WTC11 (cell line): ENCODE results near the gene TSPAN17. TPM values are rescaled to one million over a fixed set of nuclear protein-coding genes. Genes with fewer than 3 reads are reported as not detected.

Experiments
- ATAC-seq: fragments of 200-7000 bp; cut with Tn5 transposase; 2 replicates; pipeline ENCODE4 v1.10.0; 2021; ENCODE audit warnings: mild to moderate bottlenecking, moderate library complexity
- CTCF ChIA-PET: fragments of 300-600 bp; sonication (Branson Sonifier 250); formaldehyde crosslinking; loops from one replicate; lab custom pipeline; 2021; ENCODE audit warnings: antibody characterized with exemption; lab: Charles Lee
- POLR2A ChIA-PET: fragments of 350-600 bp; sonication (Branson Sonifier 250); formaldehyde crosslinking; loops from one replicate; lab custom pipeline; 2021; ENCODE audit warnings: antibody characterized with exemption; lab: Charles Lee
- DNase-seq: peaks from one replicate; pipeline ENCODE4 v3.0.0; 2021; ENCODE audit warnings: low spot score
- H3K27ac Mint-ChIP-seq: 2 replicates; pipeline ENCODE4 v1.8.0; 2021; ENCODE audit warnings: mixed read lengths
- H3K27me3 Mint-ChIP-seq: 2 replicates; pipeline ENCODE4 v1.8.0; 2021; ENCODE audit warnings: low read depth, mild to moderate bottlenecking, moderate library complexity, mixed read lengths
- H3K36me3 Mint-ChIP-seq: 2 replicates; pipeline ENCODE4 v1.8.0; 2021; ENCODE audit warnings: mixed read lengths
- H3K4me1 Mint-ChIP-seq: 2 replicates; pipeline ENCODE4 v1.8.0; 2022; ENCODE audit warnings: mixed read lengths
- H3K4me3 Mint-ChIP-seq: 2 replicates; pipeline ENCODE4 v1.8.0; 2021; ENCODE audit warnings: mild to moderate bottlenecking, moderate library complexity, mixed read lengths
- H3K9me3 Mint-ChIP-seq: 2 replicates; pipeline ENCODE4 v1.8.0; 2021; ENCODE audit warnings: mixed read lengths
- ATF1 ChIP-seq: sonication (generic); formaldehyde crosslinking; IDR thresholded peaks from 2 replicates; pipeline ENCODE4 v1.8.1; 2023; ENCODE audit warnings: mild to moderate bottlenecking, moderate library complexity, missing genetic modification reagents
- FOXK1 ChIP-seq: sonication (generic); formaldehyde crosslinking; IDR thresholded peaks from 2 replicates; pipeline ENCODE4 v1.8.0; 2022; ENCODE audit warnings: mild to moderate bottlenecking, moderate library complexity, missing genetic modification reagents
- GABPB1 ChIP-seq: sonication (generic); formaldehyde crosslinking; IDR thresholded peaks from 2 replicates; pipeline ENCODE4 v1.8.1; 2023; ENCODE audit warnings: mild to moderate bottlenecking, missing genetic modification reagents
- GRHL2 ChIP-seq: fragments of 250-450 bp; sonication (Bioruptor Pico); IDR thresholded peaks from 2 replicates; pipeline ENCODE4 v1.8.0; 2022; ENCODE audit warnings: mild to moderate bottlenecking, moderate library complexity; ENCODE audit not compliant: insufficient replicate concordance, severe bottlenecking
- MYBL2 ChIP-seq: sonication (generic); formaldehyde crosslinking; IDR thresholded peaks from 2 replicates; pipeline ENCODE4 v1.8.1; 2023; ENCODE audit warnings: mild to moderate bottlenecking, moderate library complexity, missing genetic modification reagents
- NFYB ChIP-seq: sonication (generic); formaldehyde crosslinking; conservative IDR thresholded peaks from 2 replicates; pipeline ENCODE4 v1.8.0; 2022; ENCODE audit warnings: low read depth, missing genetic modification reagents
- NR1H2 ChIP-seq: sonication (generic); formaldehyde crosslinking; IDR thresholded peaks from 2 replicates; pipeline ENCODE4 v1.9.0; 2021; ENCODE audit warnings: mild to moderate bottlenecking, moderate library complexity, missing genetic modification reagents
- SOX15 ChIP-seq: fragments of 250-450 bp; sonication (Bioruptor Pico); IDR thresholded peaks from 2 replicates; pipeline ENCODE4 v1.9.0; 2021; ENCODE audit warnings: mild to moderate bottlenecking
- SP1 ChIP-seq: sonication (generic); formaldehyde crosslinking; conservative IDR thresholded peaks from 2 replicates; pipeline ENCODE4 v1.8.1; 2022; ENCODE audit warnings: missing genetic modification reagents
- TEAD1 ChIP-seq: sonication (generic); formaldehyde crosslinking; IDR thresholded peaks from 2 replicates; pipeline ENCODE4 v1.8.0; 2022; ENCODE audit warnings: mild to moderate bottlenecking, missing genetic modification reagents
- TEAD4 ChIP-seq: sonication (generic); formaldehyde crosslinking; IDR thresholded peaks from 2 replicates; pipeline ENCODE4 v1.8.0; 2022; ENCODE audit warnings: mild to moderate bottlenecking, missing genetic modification reagents
- ZNF396 ChIP-seq: fragments of 250-450 bp; sonication (Bioruptor Pico); IDR thresholded peaks from 2 replicates; pipeline ENCODE4 v1.8.0; 2021; ENCODE audit warnings: mild to moderate bottlenecking, moderate library complexity, borderline replicate concordance
- ZNF671 ChIP-seq: fragments of 250-450 bp; sonication (Bioruptor Pico); IDR thresholded peaks from 2 replicates; pipeline ENCODE4 v1.8.0; 2021; ENCODE audit warnings: mild to moderate bottlenecking
- total RNA-seq: library from RNA; stranded (reverse); gene quantifications from 3 replicates; pipeline ENCODE4 v1.2.3, GENCODE V29; 2021
- TF ChIP-seq, protein P1 (sequence below): sonication (generic); formaldehyde crosslinking; IDR thresholded peaks from 2 replicates; pipeline ENCODE4 v1.8.1; 2023; ENCODE audit warnings: mild to moderate bottlenecking, missing genetic modification reagents
- TF ChIP-seq, protein P2 (sequence below): sonication (generic); formaldehyde crosslinking; conservative IDR thresholded peaks from 2 replicates; pipeline ENCODE4 v1.8.1; 2022; ENCODE audit warnings: mild to moderate bottlenecking, missing genetic modification reagents
- TF ChIP-seq, protein P3 (sequence below): fragments of 250-450 bp; sonication (Bioruptor Pico); IDR thresholded peaks from 2 replicates; pipeline ENCODE4 v1.9.0; 2021; ENCODE audit warnings: mild to moderate bottlenecking
- TF ChIP-seq, protein P4 (sequence below): sonication (generic); formaldehyde crosslinking; IDR thresholded peaks from 2 replicates; pipeline ENCODE4 v1.8.1; 2023; ENCODE audit warnings: mild to moderate bottlenecking, missing genetic modification reagents, moderate library complexity
- TF ChIP-seq, protein P5 (sequence below): sonication (generic); formaldehyde crosslinking; IDR thresholded peaks from 2 replicates; pipeline ENCODE4 v1.8.1; 2022; ENCODE audit warnings: low read depth, missing genetic modification reagents, borderline replicate concordance
- TF ChIP-seq, protein P6 (sequence below): sonication (generic); formaldehyde crosslinking; IDR thresholded peaks from 2 replicates; pipeline ENCODE4 v1.8.0; 2023; ENCODE audit warnings: missing genetic modification reagents
- TF ChIP-seq, protein P7 (sequence below): fragments of 250-450 bp; sonication (Bioruptor Pico); IDR thresholded peaks from 2 replicates; pipeline ENCODE4 v1.9.0; 2021; ENCODE audit warnings: moderate library complexity, mild to moderate bottlenecking, inconsistent platforms, borderline replicate concordance
- TF ChIP-seq, protein P8 (sequence below): sonication (generic); formaldehyde crosslinking; IDR thresholded peaks from 2 replicates; pipeline ENCODE4 v1.8.0; 2023; ENCODE audit warnings: missing genetic modification reagents, mild to moderate bottlenecking, borderline replicate concordance
- TF ChIP-seq, protein P9 (sequence below): sonication (generic); formaldehyde crosslinking; IDR thresholded peaks from 2 replicates; pipeline ENCODE4 v1.8.1; 2023; ENCODE audit warnings: mild to moderate bottlenecking, missing genetic modification reagents, moderate library complexity

The TSPAN17 gene
- total RNA-seq, 1 experiment from 2014 or later, result 47.8 TPM

DNA sequence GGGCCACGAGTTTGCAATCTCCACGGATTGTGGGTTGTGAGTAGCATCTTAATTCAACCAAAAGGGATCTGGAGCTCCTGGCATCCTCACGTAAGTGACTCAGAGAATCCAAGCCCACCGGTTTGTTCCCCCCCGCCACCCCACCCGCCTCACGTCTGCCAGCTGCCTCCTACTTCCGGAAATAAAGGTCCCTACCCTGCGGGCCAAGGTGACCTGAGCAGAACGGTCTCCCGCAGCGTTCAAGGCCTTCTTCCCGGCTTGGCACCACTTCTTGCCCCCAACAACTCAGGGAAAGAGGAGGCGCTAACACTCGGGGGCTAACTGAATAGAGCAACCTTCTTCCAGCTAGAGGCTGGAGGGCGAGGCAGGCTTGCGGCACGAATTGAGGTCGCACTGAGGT lies 28.5 kb upstream of the TSPAN17 start:
- ATAC-seq (no peak), DNase-seq (no peak)
- TF ChIP-seq GABPB1 (CRISPR knock-in tag) (no peak), GRHL2 (CRISPR knock-in tag) (no peak), SOX15 (CRISPR knock-in tag) (no peak), FOXK1 (no peak), TEAD1 (CRISPR knock-in tag) (no peak), ATF1 (CRISPR knock-in tag) (no peak), ZNF671 (CRISPR knock-in tag) (no peak), NFYB (CRISPR knock-in tag) (no peak), MYBL2 (CRISPR knock-in tag) (no peak)
- TF ChIP-seq, protein P1, sequence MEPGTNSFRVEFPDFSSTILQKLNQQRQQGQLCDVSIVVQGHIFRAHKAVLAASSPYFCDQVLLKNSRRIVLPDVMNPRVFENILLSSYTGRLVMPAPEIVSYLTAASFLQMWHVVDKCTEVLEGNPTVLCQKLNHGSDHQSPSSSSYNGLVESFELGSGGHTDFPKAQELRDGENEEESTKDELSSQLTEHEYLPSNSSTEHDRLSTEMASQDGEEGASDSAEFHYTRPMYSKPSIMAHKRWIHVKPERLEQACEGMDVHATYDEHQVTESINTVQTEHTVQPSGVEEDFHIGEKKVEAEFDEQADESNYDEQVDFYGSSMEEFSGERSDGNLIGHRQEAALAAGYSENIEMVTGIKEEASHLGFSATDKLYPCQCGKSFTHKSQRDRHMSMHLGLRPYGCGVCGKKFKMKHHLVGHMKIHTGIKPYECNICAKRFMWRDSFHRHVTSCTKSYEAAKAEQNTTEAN (CRISPR knock-in tag), result no peak
- TF ChIP-seq, protein P2, sequence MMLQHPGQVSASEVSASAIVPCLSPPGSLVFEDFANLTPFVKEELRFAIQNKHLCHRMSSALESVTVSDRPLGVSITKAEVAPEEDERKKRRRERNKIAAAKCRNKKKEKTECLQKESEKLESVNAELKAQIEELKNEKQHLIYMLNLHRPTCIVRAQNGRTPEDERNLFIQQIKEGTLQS (CRISPR knock-in tag), result no peak
- TF ChIP-seq, protein P3, sequence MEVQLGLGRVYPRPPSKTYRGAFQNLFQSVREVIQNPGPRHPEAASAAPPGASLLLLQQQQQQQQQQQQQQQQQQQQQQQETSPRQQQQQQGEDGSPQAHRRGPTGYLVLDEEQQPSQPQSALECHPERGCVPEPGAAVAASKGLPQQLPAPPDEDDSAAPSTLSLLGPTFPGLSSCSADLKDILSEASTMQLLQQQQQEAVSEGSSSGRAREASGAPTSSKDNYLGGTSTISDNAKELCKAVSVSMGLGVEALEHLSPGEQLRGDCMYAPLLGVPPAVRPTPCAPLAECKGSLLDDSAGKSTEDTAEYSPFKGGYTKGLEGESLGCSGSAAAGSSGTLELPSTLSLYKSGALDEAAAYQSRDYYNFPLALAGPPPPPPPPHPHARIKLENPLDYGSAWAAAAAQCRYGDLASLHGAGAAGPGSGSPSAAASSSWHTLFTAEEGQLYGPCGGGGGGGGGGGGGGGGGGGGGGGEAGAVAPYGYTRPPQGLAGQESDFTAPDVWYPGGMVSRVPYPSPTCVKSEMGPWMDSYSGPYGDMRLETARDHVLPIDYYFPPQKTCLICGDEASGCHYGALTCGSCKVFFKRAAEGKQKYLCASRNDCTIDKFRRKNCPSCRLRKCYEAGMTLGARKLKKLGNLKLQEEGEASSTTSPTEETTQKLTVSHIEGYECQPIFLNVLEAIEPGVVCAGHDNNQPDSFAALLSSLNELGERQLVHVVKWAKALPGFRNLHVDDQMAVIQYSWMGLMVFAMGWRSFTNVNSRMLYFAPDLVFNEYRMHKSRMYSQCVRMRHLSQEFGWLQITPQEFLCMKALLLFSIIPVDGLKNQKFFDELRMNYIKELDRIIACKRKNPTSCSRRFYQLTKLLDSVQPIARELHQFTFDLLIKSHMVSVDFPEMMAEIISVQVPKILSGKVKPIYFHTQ, result no peak
- TF ChIP-seq, protein P4, sequence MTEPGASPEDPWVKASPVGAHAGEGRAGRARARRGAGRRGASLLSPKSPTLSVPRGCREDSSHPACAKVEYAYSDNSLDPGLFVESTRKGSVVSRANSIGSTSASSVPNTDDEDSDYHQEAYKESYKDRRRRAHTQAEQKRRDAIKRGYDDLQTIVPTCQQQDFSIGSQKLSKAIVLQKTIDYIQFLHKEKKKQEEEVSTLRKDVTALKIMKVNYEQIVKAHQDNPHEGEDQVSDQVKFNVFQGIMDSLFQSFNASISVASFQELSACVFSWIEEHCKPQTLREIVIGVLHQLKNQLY (CRISPR knock-in tag), result no peak
- TF ChIP-seq, protein P5, sequence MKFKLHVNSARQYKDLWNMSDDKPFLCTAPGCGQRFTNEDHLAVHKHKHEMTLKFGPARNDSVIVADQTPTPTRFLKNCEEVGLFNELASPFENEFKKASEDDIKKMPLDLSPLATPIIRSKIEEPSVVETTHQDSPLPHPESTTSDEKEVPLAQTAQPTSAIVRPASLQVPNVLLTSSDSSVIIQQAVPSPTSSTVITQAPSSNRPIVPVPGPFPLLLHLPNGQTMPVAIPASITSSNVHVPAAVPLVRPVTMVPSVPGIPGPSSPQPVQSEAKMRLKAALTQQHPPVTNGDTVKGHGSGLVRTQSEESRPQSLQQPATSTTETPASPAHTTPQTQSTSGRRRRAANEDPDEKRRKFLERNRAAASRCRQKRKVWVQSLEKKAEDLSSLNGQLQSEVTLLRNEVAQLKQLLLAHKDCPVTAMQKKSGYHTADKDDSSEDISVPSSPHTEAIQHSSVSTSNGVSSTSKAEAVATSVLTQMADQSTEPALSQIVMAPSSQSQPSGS (CRISPR knock-in tag), result no peak
- TF ChIP-seq, protein P6, sequence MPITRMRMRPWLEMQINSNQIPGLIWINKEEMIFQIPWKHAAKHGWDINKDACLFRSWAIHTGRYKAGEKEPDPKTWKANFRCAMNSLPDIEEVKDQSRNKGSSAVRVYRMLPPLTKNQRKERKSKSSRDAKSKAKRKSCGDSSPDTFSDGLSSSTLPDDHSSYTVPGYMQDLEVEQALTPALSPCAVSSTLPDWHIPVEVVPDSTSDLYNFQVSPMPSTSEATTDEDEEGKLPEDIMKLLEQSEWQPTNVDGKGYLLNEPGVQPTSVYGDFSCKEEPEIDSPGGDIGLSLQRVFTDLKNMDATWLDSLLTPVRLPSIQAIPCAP, result no peak
- H3K27me3 Mint-ChIP-seq, result peaks cover 69% of the 10 kb centered on the region
- no peaks in the 10 kb centered on the region for H3K36me3 Mint-ChIP-seq
- CTCF ChIA-PET, result interaction anchor here (0.7 to 1.2 kb wide), 3 partner anchors 12 to 259 kb away, joined by 3 to 4 read pairs (median 3); partner anchors contain the start of genes EIF4E1B and SNCB
- POLR2A ChIA-PET, result no interaction called here
- peak overlapping the region; percentile 38; the same call in 1 of the 2 replicates for H3K4me3 Mint-ChIP-seq
- H3K27ac Mint-ChIP-seq, result no peak overlapping the region
- H3K9me3 Mint-ChIP-seq, result no peaks in the 10 kb centered on the region
- peaks cover 6% of the 10 kb centered on the region for H3K4me1 Mint-ChIP-seq

DNA sequence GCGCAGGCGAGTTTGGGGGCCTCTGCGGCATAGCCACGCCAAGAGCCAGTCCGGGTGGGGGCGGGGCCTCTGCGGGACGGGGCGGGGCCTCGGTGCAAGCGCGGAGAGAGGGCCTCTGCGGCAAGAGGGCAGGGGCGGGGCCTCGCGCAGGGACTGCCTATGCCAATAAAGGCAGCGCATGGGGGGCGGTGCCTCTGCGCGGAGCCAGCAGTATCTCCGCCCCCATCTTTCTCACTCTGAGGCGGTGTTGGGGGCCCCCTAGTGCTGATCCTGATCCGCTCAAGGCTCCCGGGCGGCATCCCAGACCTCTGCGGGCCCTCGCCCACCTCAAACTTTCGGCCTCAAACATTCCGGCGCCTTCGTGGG lies 28.1 kb upstream of the TSPAN17 start:
- Mint-ChIP-seq H3K4me3 (peak overlapping the region; percentile 76), H3K4me1 (peaks cover 6% of the 10 kb centered on the region), H3K27me3 (peaks cover 69% of the 10 kb centered on the region), H3K27ac (no peak overlapping the region), H3K9me3 (no peaks in the 10 kb centered on the region), H3K36me3 (no peaks in the 10 kb centered on the region)
- ChIA-PET POLR2A (interaction anchor here (1.0 kb wide), 1 partner anchor 11 kb away, joined by 3 read pairs; no protein-coding TSS in a partner anchor), CTCF (interaction anchor here (0.6 to 1.3 kb wide), 5 partner anchors 11 to 258 kb away, joined by 3 to 4 read pairs (median 3); partner anchors contain the start of genes EIF4E1B and SNCB)
- ATAC-seq, result peak; percentile 98
- peak; percentile 98 for DNase-seq
- peak; percentile 78 for TF ChIP-seq SP1
- TF ChIP-seq NR1H2 (CRISPR knock-in tag), result no peak
- TF ChIP-seq, protein P7, sequence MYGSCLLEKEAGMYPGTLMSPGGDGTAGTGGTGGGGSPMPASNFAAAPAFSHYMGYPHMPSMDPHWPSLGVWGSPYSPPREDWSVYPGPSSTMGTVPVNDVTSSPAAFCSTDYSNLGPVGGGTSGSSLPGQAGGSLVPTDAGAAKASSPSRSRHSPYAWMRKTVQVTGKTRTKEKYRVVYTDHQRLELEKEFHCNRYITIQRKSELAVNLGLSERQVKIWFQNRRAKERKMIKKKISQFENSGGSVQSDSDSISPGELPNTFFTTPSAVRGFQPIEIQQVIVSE (CRISPR knock-in tag), result no peak
- no peak for TF ChIP-seq TEAD4
- TF ChIP-seq, protein P8, sequence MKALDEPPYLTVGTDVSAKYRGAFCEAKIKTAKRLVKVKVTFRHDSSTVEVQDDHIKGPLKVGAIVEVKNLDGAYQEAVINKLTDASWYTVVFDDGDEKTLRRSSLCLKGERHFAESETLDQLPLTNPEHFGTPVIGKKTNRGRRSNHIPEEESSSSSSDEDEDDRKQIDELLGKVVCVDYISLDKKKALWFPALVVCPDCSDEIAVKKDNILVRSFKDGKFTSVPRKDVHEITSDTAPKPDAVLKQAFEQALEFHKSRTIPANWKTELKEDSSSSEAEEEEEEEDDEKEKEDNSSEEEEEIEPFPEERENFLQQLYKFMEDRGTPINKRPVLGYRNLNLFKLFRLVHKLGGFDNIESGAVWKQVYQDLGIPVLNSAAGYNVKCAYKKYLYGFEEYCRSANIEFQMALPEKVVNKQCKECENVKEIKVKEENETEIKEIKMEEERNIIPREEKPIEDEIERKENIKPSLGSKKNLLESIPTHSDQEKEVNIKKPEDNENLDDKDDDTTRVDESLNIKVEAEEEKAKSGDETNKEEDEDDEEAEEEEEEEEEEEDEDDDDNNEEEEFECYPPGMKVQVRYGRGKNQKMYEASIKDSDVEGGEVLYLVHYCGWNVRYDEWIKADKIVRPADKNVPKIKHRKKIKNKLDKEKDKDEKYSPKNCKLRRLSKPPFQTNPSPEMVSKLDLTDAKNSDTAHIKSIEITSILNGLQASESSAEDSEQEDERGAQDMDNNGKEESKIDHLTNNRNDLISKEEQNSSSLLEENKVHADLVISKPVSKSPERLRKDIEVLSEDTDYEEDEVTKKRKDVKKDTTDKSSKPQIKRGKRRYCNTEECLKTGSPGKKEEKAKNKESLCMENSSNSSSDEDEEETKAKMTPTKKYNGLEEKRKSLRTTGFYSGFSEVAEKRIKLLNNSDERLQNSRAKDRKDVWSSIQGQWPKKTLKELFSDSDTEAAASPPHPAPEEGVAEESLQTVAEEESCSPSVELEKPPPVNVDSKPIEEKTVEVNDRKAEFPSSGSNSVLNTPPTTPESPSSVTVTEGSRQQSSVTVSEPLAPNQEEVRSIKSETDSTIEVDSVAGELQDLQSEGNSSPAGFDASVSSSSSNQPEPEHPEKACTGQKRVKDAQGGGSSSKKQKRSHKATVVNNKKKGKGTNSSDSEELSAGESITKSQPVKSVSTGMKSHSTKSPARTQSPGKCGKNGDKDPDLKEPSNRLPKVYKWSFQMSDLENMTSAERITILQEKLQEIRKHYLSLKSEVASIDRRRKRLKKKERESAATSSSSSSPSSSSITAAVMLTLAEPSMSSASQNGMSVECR, result 0 out of 2 replicates have a peak, but pooled peaks have one; percentile 23
- TF ChIP-seq ZNF396 (CRISPR knock-in tag), result no peak
- TF ChIP-seq, protein P9, sequence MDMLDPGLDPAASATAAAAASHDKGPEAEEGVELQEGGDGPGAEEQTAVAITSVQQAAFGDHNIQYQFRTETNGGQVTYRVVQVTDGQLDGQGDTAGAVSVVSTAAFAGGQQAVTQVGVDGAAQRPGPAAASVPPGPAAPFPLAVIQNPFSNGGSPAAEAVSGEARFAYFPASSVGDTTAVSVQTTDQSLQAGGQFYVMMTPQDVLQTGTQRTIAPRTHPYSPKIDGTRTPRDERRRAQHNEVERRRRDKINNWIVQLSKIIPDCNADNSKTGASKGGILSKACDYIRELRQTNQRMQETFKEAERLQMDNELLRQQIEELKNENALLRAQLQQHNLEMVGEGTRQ (CRISPR knock-in tag), result no peak
